Body of pancreas (tissue), 4 donors: ENCODE results near the gene RASGRP4. TPM values are rescaled to one million over a fixed set of nuclear protein-coding genes. Genes with fewer than 3 reads are reported as not detected.

Experiments
- ATAC-seq: fragments of 150-250 bp; one replicate; pipeline ENCODE4 v1.9.1; 2016
- DNase-seq, 4 donors: peaks; one replicate each; pipeline ENCODE4 v3.0.0-alpha.2; 2019
- H3K27ac ChIP-seq, 4 donors: fragments of 200-600 bp; sonication (generic); 1 replicate in 3 of 4; 2 replicates in 1 of 4; pipeline versions ENCODE4 v1.5.1 to v1.6.1; 2016 to 2019; ENCODE audit warnings: mild to moderate bottlenecking in 1 of 4, mixed read lengths in 1 of 4, moderate library complexity in 1 of 4
- H3K27me3 ChIP-seq, 2 donors: fragments of 200-600 bp; sonication (generic); one replicate each; pipeline ENCODE4 v1.6.0; 2016; ENCODE audit warnings: mild to moderate bottlenecking in 1 of 2
- H3K36me3 ChIP-seq, 2 donors: fragments of 200-600 bp; sonication (generic); replicated peaks in 1 of 2; 2 replicates each; pipeline ENCODE4 v1.5.1; 2016; ENCODE audit warnings: low read depth in 2 of 2; ENCODE audit not compliant: insufficient read depth in 1 of 2
- H3K4me1 ChIP-seq: fragments of 200-600 bp; sonication (generic); one replicate; pipeline ENCODE4 v1.6.0; 2016
- H3K4me3 ChIP-seq, 2 donors: fragments of 200-600 bp; sonication (generic); 1 replicate in 1 of 2; 2 replicates in 1 of 2; pipeline ENCODE4 v1.5.1; 2016 to 2019
- H3K9me3 ChIP-seq, 3 donors: fragments of 200-600 bp; sonication (generic); 1 replicate in 2 of 3; 2 replicates in 1 of 3; pipeline ENCODE4 v1.5.1; 2016
- CTCF ChIP-seq, 7 experiments: fragments of 450-650 bp in 4 of 7; fragments of 200-600 bp in 3 of 7; sonication (generic) in 3 of 7; IDR thresholded peaks; one replicate each; pipeline ENCODE4 v1.5.1; 2016 to 2019; ENCODE audit warnings: antibody characterized with exemption in 7 of 7
- POLR2A ChIP-seq, 3 donors: fragments of 450-650 bp; IDR thresholded peaks; one replicate each; pipeline ENCODE4 v1.6.1; 2016; ENCODE audit warnings: antibody characterized with exemption in 3 of 3, mild to moderate bottlenecking in 2 of 3
- WGBS, 2 donors: methylation state at CpG; one replicate each; pipeline ENCODE4 v1.1.5; 2017; 5-methylcytosine and 5-hydroxymethylcytosine counted together
- intact Hi-C: fragments of 100-400 bp; cut with DNase I; formaldehyde crosslinking; loops from one replicate; pipeline ENCODE4 v1.15.1; 2023
- total RNA-seq, 2 donors: library from RNA; depleted of rRNA; stranded (reverse); fragments of >200 nt; gene quantifications; one replicate each; pipeline ENCODE4 v1.1.0, GENCODE V29; 2016

Gene RASGRP4
- total RNA-seq, 2 donors from 2014 or later, result 1.6 to 4.6 TPM

DNA sequence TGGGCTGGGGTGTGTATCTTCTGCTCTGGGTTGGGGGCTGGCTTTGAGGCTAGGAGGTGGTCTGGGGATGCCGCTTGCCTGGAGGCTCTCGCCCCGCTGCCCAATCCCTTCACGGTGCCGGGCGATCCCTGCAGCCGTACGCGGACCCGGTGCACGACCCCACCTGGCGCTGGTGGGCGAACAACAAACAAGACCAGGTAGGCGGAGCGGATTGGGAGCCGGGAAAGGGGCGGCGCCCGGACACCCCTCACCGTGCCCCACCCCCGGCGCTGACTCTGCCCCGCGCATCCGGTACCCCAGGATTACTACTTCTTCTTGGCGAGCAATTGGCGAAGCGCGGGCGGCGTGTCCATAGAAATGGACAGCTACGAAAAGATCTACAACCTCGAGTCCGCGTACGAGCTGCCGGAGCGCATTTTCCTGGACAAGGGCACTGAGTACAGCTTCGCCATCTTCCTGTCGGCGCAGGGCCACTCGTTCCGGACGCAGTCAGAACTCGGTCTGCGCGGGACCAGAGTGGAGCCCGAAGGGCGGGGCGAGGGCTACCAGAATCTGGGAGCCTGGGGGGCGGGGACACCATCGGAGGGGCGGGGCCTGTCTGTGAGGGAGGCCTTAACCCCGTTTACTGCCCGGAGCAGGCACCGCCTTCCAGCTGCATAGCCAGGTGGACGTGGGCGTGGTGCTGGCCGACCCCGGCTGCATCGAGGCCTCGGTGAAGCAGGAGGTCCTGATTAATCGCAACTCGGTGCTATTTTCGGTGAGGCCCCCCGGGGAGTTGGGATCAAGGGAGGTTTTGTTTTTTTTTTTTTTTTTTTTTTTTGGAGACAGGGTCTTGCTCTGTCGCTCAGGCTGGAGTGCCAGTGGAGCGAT is 63.7 kb downstream of the RASGRP4 start:
- 2 to 5% methylated on average over 14 to 61 of the region's 68 CpGs for WGBS, 2 donors
- peaks cover 0 to 5% of the 10 kb centered on the region in 2 donors for H3K27me3 ChIP-seq
- DNase-seq (peak; percentile 73 to 85 (median 82)), ATAC-seq (peak; percentile 64)
- TF ChIP-seq CTCF (IDR thresholded peaks at IDR 0.05), result no peak
- peak in 1 of 3 donors; percentile 14 for TF ChIP-seq POLR2A (IDR thresholded peaks at IDR 0.05)
- peaks cover 15% of the 10 kb centered on the region for H3K4me1 ChIP-seq
- H3K9me3 ChIP-seq, result no peaks in the 10 kb centered on the region
- H3K27ac ChIP-seq, result peak overlapping the region in 2 of 4 donors; percentile 22 to 64
- intact Hi-C loops, result no loop called here
- H3K36me3 ChIP-seq, result no peaks in the 10 kb centered on the region
- H3K4me3 ChIP-seq, result peak overlapping the region; percentile 28 to 57

DNA sequence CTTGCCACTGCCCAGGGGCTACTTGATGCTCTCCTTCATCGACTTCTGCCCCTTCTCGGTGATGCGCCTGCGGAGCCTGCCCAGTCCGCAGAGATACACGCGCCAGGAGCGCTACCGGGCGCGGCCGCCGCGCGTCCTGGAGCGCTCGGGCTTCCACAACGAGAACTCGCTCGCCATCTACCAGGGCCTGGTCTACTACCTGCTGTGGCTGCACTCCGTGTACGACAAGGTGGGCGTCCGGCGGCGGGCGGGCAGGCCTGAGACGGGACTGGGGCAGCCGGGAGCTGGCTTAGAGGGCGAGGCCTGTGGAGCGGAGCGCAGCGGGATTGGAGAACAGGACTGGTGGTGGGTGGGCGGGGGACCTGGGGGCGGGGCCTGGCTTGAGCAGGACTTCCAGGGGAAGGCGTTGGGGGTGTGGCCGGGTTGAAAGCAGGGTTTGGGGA is 64.4 kb downstream of the RASGRP4 start:
- DNase-seq, result peak; percentile 60 to 83 (median 78)
- Histone ChIP-seq H3K27me3 (peaks cover 0 to 5% of the 10 kb centered on the region in 2 donors), H3K36me3 (no peaks in the 10 kb centered on the region), H3K27ac (peak overlapping the region in 1 of 4 donors; percentile 64), H3K9me3 (no peaks in the 10 kb centered on the region), H3K4me3 (peak overlapping the region; percentile 28 to 57), H3K4me1 (peaks cover 15% of the 10 kb centered on the region)
- TF ChIP-seq POLR2A (IDR thresholded peaks at IDR 0.05) (no peak), CTCF (IDR thresholded peaks at IDR 0.05) (peak in 6 of 7 experiments; percentile 11 to 56 (median 26))
- intact Hi-C loops, result no loop called here
- peak; percentile 88 for ATAC-seq
- WGBS, 2 donors, result 0% methylated on average over 5 to 33 of the region's 37 CpGs

GRCh38 chr19:38360839-38361631 is 65.0 kb downstream of the RASGRP4 start:
- intact Hi-C loops, result no loop called here
- WGBS, 2 donors, result 14 to 20% methylated on average over 21 to 23 of the region's 23 CpGs
- no peaks in the 10 kb centered on the region for H3K36me3 ChIP-seq
- H3K9me3 ChIP-seq, result no peaks in the 10 kb centered on the region
- H3K4me3 ChIP-seq, result no peak overlapping the region
- TF ChIP-seq POLR2A (IDR thresholded peaks at IDR 0.05) (no peak), CTCF (IDR thresholded peaks at IDR 0.05) (no peak)
- no peak overlapping the region for H3K27ac ChIP-seq
- peaks cover 15% of the 10 kb centered on the region for H3K4me1 ChIP-seq
- peaks cover 0 to 5% of the 10 kb centered on the region in 2 donors for H3K27me3 ChIP-seq
- DNase-seq, result no peak
- ATAC-seq, result no peak

DNA sequence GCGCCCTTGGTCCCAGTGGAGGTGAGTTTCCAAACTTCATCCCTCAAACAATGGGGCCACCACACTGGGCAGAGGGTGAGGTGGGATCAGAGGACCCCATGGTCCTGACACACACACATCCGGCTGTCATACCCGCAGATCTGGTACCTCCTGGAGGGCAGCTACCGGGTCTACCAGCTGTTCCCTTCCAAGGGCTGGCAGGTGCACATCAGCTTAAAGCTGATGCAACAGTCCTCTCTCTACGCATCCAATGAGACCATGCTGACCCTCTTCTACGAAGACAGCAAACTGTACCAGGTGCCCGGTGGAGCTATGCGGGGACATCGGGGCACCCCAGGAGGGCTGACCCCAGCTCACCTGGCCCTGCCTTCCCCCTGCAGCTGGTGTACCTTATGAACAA is 65.7 kb downstream of the RASGRP4 start:
- WGBS, 2 donors, result 62 to 71% methylated on average over 3 to 4 of the region's 9 CpGs
- peaks cover 0 to 5% of the 10 kb centered on the region in 2 donors for H3K27me3 ChIP-seq
- no peaks in the 10 kb centered on the region for H3K36me3 ChIP-seq

More for the DNA sequence above, 65.7 kb downstream of the RASGRP4 start:
- no peak for TF ChIP-seq CTCF (IDR thresholded peaks at IDR 0.05)
- TF ChIP-seq POLR2A (IDR thresholded peaks at IDR 0.05), result no peak
- Histone ChIP-seq H3K4me3 (no peak overlapping the region), H3K4me1 (peaks cover 15% of the 10 kb centered on the region), H3K27ac (no peak overlapping the region), H3K9me3 (no peaks in the 10 kb centered on the region)
- ATAC-seq, result no peak
- no peak for DNase-seq
- intact Hi-C loops, result no loop called here
